H7 (cell line): ENCODE data around the gene ZCCHC14. TPM values are rescaled to one million over a fixed set of nuclear protein-coding genes. Genes with fewer than 3 reads are reported as not detected.

Source experiments
- total RNA-seq: library from RNA; depleted of rRNA; stranded (reverse); fragments of >200 nt; shearing (Covaris generic); gene quantifications from 2 replicates; pipeline ENCODE4 v1.2.3, GENCODE V29; 2014; rRNA removed

The ZCCHC14 gene
- total RNA-seq, 1 experiment from 2014 or later = 13.3 TPM

Other genes with a start within 250 kb of the ZCCHC14 start
- gene C16orf95, start 175.6 kb downstream of the ZCCHC14 start, total RNA-seq = 4.4 and 5.1 TPM in 2 replicates
- gene FBXO31, start 109.2 kb downstream of the ZCCHC14 start, total RNA-seq = 24.4 and 27.6 TPM in 2 replicates
- gene MAP1LC3B, start 100.7 kb downstream of the ZCCHC14 start, total RNA-seq = 15.8 and 20.1 TPM in 2 replicates
- gene JPH3, start 109.5 kb upstream of the ZCCHC14 start, total RNA-seq = 24.0 and 25.6 TPM in 2 replicates